ENCODE measurements around the gene FAM169A.
"Not testable (repeated sequence)": the region's sequence is repeated elsewhere in the genome, so short reads cannot be mapped to it uniquely, and the experiment has no call there.

The FAM169A gene

GRCh38 chr5:74765201-74765600 lies 101.0 kb downstream of the FAM169A start:
- no peak overlapping the region for H3K4me3 ChIP-seq (ENCODE audit: low read length)
- DNase-seq (ENCODE audit: low read depth) = no peak

GRCh38 chr5:74763504-74763903 lies 102.7 kb downstream of the FAM169A start:
- no peak overlapping the region for H3K4me3 ChIP-seq (ENCODE audit: low read length)

More at GRCh38 chr5:74765201-74765600, 101.0 kb downstream of the FAM169A start:
- TF ChIP-seq CTCF (conservative IDR thresholded peaks at IDR 0.05; ENCODE audit: low read depth, low read length) = no peak

GRCh38 chr5:74762599-74762998 lies 103.6 kb downstream of the FAM169A start:
- DNase-seq (ENCODE audit: low read depth) = peak; percentile 46
- TF ChIP-seq CTCF (conservative IDR thresholded peaks at IDR 0.05; ENCODE audit: low read depth, low read length) = no peak
- H3K4me3 ChIP-seq (ENCODE audit: low read length) = no peak overlapping the region

More at GRCh38 chr5:74763504-74763903, 102.7 kb downstream of the FAM169A start:
- TF ChIP-seq CTCF (conservative IDR thresholded peaks at IDR 0.05; ENCODE audit: low read depth, low read length) = no peak
- no peak for DNase-seq (ENCODE audit: low read depth)

- TF ChIP-seq CTCF (conservative IDR thresholded peaks at IDR 0.05; ENCODE audit: low read depth, low read length) = no peak
- no peak for DNase-seq (ENCODE audit: low read depth)
- no peak overlapping the region for H3K4me3 ChIP-seq (ENCODE audit: low read length)
Observed at GRCh38 chr5:74761241-74761640, 104.9 kb downstream of the FAM169A start.

- H3K4me3 ChIP-seq (ENCODE audit: low read length); DNase-seq (ENCODE audit: low read depth): not testable (repeated sequence)
Observed at GRCh38 chr5:74748742-74749141, 117.4 kb downstream of the FAM169A start.

- H3K4me3 ChIP-seq (ENCODE audit: low read length) = no peak overlapping the region
- TF ChIP-seq CTCF (conservative IDR thresholded peaks at IDR 0.05; ENCODE audit: low read depth, low read length) = no peak
- DNase-seq (ENCODE audit: low read depth) = no peak
Observed at GRCh38 chr5:74738406-74738805, 127.8 kb downstream of the FAM169A start.

GRCh38 chr5:74736759-74737158 lies 129.4 kb downstream of the FAM169A start:
- H3K4me3 ChIP-seq (ENCODE audit: low read length) = no peak overlapping the region
- TF ChIP-seq CTCF (conservative IDR thresholded peaks at IDR 0.05; ENCODE audit: low read depth, low read length) = no peak
- no peak for DNase-seq (ENCODE audit: low read depth)
